Vagina (tissue), 2 donors: ENCODE data around the gene MAP4K1. TPM values are rescaled to one million over a fixed set of nuclear protein-coding genes. Genes with fewer than 3 reads are reported as not detected.
A peak's percentile ranks its signal among the peaks of the same experiment; 100 is the strongest.

ENCODE experiments used
- DNase-seq, 2 donors: peaks; one replicate each; pipeline ENCODE4 v3.0.0-alpha.2; 2017; ENCODE audit errors: extremely low spot score in 2 of 2
- H3K27ac ChIP-seq: fragments of 200-600 bp; sonication (generic); one replicate; pipeline ENCODE4 v1.5.1; 2019
- H3K27me3 ChIP-seq: fragments of 200-600 bp; sonication (generic); one replicate; pipeline ENCODE4 v1.5.1; 2019
- H3K36me3 ChIP-seq, 2 donors: fragments of 200-600 bp; sonication (generic); one replicate each; pipeline ENCODE4 v1.5.1; 2017 to 2019
- H3K4me1 ChIP-seq: fragments of 200-600 bp; sonication (generic); one replicate; pipeline ENCODE4 v1.5.1; 2019
- H3K4me3 ChIP-seq, 2 donors: fragments of 200-600 bp; sonication (generic); 1 replicate in 1 of 2; 2 replicates in 1 of 2; pipeline ENCODE4 v1.5.1; 2016 to 2019
- H3K9me3 ChIP-seq: fragments of 200-600 bp; sonication (generic); one replicate; pipeline ENCODE4 v1.5.1; 2019
- POLR2A ChIP-seq, 2 donors: fragments of 450-650 bp; IDR thresholded peaks; one replicate each; pipeline ENCODE4 v1.6.1; 2017; ENCODE audit warnings: antibody characterized with exemption in 2 of 2, mild to moderate bottlenecking in 2 of 2, moderate library complexity in 2 of 2
- POLR2AphosphoS5 ChIP-seq, 2 donors: sonication (generic); formaldehyde crosslinking; IDR thresholded peaks; one replicate each; pipeline ENCODE4 v1.9.0; 2017; ENCODE audit warnings: antibody characterized with exemption in 2 of 2, mild to moderate bottlenecking in 2 of 2, low read depth in 1 of 2; ENCODE audit not compliant: insufficient read depth in 1 of 2
- intact Hi-C: fragments of 100-400 bp; cut with DNase I; formaldehyde crosslinking; loops from one replicate; pipeline ENCODE4 v1.15.1; 2023
- total RNA-seq: library from RNA; depleted of rRNA; stranded (reverse); fragments of >200 nt; gene quantifications from one replicate; pipeline ENCODE4 v1.2.3, GENCODE V29; 2016
- TF ChIP-seq, protein P1 (sequence below), 3 experiments: fragments of 450-650 bp in 2 of 3; fragments of 200-600 bp in 1 of 3; sonication (generic) in 1 of 3; IDR thresholded peaks; one replicate each; pipeline ENCODE4 v1.5.1; 2017 to 2019; ENCODE audit warnings: antibody characterized with exemption in 3 of 3, mild to moderate bottlenecking in 2 of 3, moderate library complexity in 2 of 3

MAP4K1 gene
- total RNA-seq, 1 donor from 2014 or later = 47.9 TPM

DNA sequence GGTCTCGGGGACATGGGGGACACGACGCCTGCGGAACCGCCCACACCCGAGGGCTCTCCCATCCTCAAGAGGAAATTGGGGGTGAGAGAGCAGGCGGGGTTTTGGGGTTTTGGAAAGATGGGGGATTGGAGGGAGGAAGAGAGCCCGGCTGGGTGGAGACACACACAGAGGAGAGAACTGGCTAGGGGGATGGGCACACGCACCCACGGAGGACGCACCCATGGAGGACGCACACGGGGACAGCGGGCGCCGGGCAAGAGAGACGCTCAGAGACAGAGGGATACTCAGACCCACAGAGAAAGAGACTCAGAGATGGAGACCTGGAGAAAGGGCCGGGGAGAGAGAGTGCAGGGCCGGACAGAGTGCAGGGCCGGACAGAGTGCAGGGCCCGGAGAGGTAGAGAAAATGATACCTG lies 52.1 kb downstream of the MAP4K1 start:
- H3K36me3 ChIP-seq = no peaks in the 10 kb centered on the region
- intact Hi-C loops = no loop called here
- H3K4me3 ChIP-seq = peak overlapping the region; percentile 22 to 36
- DNase-seq = no peak
- no peak overlapping the region for H3K27ac ChIP-seq
- H3K9me3 ChIP-seq = no peaks in the 10 kb centered on the region
- no peaks in the 10 kb centered on the region for H3K4me1 ChIP-seq
- TF ChIP-seq, protein P1, sequence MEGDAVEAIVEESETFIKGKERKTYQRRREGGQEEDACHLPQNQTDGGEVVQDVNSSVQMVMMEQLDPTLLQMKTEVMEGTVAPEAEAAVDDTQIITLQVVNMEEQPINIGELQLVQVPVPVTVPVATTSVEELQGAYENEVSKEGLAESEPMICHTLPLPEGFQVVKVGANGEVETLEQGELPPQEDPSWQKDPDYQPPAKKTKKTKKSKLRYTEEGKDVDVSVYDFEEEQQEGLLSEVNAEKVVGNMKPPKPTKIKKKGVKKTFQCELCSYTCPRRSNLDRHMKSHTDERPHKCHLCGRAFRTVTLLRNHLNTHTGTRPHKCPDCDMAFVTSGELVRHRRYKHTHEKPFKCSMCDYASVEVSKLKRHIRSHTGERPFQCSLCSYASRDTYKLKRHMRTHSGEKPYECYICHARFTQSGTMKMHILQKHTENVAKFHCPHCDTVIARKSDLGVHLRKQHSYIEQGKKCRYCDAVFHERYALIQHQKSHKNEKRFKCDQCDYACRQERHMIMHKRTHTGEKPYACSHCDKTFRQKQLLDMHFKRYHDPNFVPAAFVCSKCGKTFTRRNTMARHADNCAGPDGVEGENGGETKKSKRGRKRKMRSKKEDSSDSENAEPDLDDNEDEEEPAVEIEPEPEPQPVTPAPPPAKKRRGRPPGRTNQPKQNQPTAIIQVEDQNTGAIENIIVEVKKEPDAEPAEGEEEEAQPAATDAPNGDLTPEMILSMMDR (IDR thresholded peaks at IDR 0.05) = no peak
- TF ChIP-seq POLR2A (IDR thresholded peaks at IDR 0.05) = no peak
- TF ChIP-seq POLR2AphosphoS5 (IDR thresholded peaks at IDR 0.05; ENCODE audit: insufficient read depth in 1 of 2, low read depth in 1 of 2) = no peak
- H3K27me3 ChIP-seq = no peaks in the 10 kb centered on the region

DNA sequence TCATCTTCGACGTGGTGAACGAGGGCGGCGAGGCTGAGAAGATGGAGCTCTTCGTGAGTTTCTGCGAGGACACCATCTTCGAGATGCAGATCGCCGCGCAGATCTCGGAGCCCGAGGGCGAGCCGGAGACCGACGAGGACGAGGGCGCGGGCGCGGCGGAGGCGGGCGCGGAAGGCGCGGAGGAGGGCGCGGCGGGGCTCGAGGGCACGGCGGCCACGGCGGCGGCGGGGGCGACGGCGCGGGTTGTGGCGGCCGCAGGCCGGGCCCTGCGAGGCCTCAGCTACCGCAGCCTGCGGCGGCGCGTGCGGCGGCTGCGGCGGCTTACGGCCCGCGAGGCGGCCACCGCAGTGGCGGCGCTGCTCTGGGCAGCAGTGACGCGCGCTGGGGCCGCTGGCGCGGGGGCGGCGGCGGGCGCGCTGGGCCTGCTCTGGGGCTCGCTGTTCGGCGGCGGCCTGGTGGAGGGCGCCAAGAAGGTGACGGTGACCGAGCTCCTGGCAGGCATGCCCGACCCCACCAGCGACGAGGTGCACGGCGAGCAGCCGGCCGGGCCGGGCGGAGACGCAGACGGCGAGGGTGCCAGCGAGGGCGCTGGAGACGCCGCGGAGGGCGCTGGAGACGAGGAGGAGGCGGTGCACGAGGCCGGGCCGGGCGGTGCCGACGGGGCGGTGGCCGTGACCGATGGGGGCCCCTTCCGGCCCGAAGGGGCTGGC lies 52.6 kb downstream of the MAP4K1 start:
- no peaks in the 10 kb centered on the region for H3K27me3 ChIP-seq
- TF ChIP-seq POLR2AphosphoS5 (IDR thresholded peaks at IDR 0.05; ENCODE audit: insufficient read depth in 1 of 2, low read depth in 1 of 2) (no peak), POLR2A (IDR thresholded peaks at IDR 0.05) (no peak)
- TF ChIP-seq, protein P1 (IDR thresholded peaks at IDR 0.05) = no peak
- no peak for DNase-seq
- no peaks in the 10 kb centered on the region for H3K4me1 ChIP-seq
- H3K36me3 ChIP-seq = no peaks in the 10 kb centered on the region
- H3K9me3 ChIP-seq = no peaks in the 10 kb centered on the region
- intact Hi-C loops = no loop called here
- H3K27ac ChIP-seq = no peak overlapping the region
- H3K4me3 ChIP-seq = peak overlapping the region; percentile 22 to 36

- no peak overlapping the region for H3K27ac ChIP-seq
- intact Hi-C loops = no loop called here
- H3K27me3 ChIP-seq = no peaks in the 10 kb centered on the region
- no peaks in the 10 kb centered on the region for H3K36me3 ChIP-seq
- no peak for TF ChIP-seq POLR2A (IDR thresholded peaks at IDR 0.05)
- no peak for TF ChIP-seq POLR2AphosphoS5 (IDR thresholded peaks at IDR 0.05; ENCODE audit: insufficient read depth in 1 of 2, low read depth in 1 of 2)
- TF ChIP-seq, protein P1 (IDR thresholded peaks at IDR 0.05) = no peak
- no peak for DNase-seq
- H3K4me1 ChIP-seq = no peaks in the 10 kb centered on the region
- H3K4me3 ChIP-seq = no peak overlapping the region
- H3K9me3 ChIP-seq = no peaks in the 10 kb centered on the region
Measured at GRCh38 chr19:38563475-38563874, 54.3 kb downstream of the MAP4K1 start.

- Histone ChIP-seq H3K4me3 (no peak overlapping the region), H3K27me3 (no peaks in the 10 kb centered on the region), H3K4me1 (no peaks in the 10 kb centered on the region), H3K36me3 (no peaks in the 10 kb centered on the region), H3K27ac (no peak overlapping the region), H3K9me3 (no peaks in the 10 kb centered on the region)
- intact Hi-C loops = no loop called here
- TF ChIP-seq POLR2AphosphoS5 (IDR thresholded peaks at IDR 0.05; ENCODE audit: insufficient read depth in 1 of 2, low read depth in 1 of 2) = no peak
- TF ChIP-seq, protein P1 (IDR thresholded peaks at IDR 0.05) = no peak
- TF ChIP-seq POLR2A (IDR thresholded peaks at IDR 0.05) = no peak
- no peak for DNase-seq
Measured at GRCh38 chr19:38562096-38562495, 55.7 kb downstream of the MAP4K1 start.

DNA sequence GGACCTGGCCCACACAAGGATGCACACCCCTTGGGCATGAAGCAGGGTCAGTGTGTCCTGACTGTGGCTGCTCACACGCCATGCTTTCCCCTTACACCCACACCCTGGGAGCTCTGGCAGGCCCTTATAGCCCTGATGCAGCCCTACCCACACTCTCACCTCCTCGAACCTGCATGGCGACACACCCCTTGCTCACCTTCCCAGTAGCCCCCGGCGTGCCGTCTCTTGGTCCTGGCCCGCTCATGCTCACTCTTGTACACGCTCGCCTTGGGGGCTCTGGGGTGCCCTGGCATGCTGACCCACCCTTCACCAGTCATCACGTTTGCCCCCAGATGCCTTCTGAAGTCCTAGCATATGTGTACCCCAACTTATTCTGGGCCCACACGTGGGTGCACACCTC lies 56.1 kb downstream of the MAP4K1 start:
- no peaks in the 10 kb centered on the region for H3K4me1 ChIP-seq
- no peak overlapping the region for H3K4me3 ChIP-seq
- no peaks in the 10 kb centered on the region for H3K27me3 ChIP-seq
- H3K9me3 ChIP-seq = no peaks in the 10 kb centered on the region
- H3K36me3 ChIP-seq = no peaks in the 10 kb centered on the region
- H3K27ac ChIP-seq = no peak overlapping the region
- intact Hi-C loops = no loop called here
- TF ChIP-seq, protein P1 (IDR thresholded peaks at IDR 0.05) = no peak
- no peak for TF ChIP-seq POLR2AphosphoS5 (IDR thresholded peaks at IDR 0.05; ENCODE audit: insufficient read depth in 1 of 2, low read depth in 1 of 2)
- no peak for TF ChIP-seq POLR2A (IDR thresholded peaks at IDR 0.05)
- no peak for DNase-seq
